Inferior parietal cortex (tissue), 1 donor: ENCODE measurements around the gene FAM131A.

Experiments
- DNase-seq: peaks from one replicate; pipeline ENCODE4 v3.0.0-alpha.2; 2016; ENCODE audit errors: extremely low spot score

FAM131A gene

DNA sequence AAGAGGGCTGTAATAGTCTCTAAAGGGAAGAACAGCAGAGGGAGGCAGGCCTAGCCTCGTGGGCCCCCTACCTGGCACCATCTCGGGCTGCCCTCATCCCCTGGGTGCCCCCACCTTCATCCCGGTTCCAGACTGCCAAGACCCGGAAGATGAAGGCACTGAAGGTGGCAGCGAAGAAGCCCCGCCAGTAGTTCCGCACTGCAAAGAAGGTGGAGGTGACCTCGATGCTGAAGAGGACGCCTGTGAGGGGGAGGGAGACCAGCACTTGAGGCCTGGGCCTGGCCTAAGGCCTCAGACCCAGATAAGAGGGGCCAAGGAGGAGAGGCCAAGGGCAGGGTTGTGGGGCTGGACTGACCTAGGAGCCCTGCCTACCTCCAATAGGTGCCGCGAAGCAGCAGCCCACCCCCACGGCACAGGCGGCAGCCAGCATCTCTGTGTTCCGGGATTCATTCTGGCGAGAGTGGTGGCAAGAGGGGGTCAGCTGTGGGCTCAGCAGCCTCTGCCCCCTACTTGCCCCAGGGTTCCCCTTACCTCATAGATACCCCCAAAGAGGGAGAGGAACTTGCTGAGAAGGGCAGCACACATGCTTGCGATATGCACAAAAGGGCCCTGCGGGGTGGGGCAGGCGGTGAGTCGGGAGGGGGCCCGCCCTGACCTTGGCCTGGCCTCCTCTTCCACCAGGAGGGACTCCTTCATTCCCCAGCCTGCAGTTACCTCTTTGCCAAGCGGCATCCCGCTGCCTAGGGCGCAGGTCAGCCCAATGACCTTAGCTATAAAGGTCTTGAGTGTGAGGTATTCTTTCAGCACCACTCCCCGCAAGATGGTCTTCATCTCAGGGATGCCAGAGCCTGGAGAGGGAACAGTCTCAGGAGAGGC lies 20.1 kb downstream of the FAM131A start:
- no peak for DNase-seq

DNA sequence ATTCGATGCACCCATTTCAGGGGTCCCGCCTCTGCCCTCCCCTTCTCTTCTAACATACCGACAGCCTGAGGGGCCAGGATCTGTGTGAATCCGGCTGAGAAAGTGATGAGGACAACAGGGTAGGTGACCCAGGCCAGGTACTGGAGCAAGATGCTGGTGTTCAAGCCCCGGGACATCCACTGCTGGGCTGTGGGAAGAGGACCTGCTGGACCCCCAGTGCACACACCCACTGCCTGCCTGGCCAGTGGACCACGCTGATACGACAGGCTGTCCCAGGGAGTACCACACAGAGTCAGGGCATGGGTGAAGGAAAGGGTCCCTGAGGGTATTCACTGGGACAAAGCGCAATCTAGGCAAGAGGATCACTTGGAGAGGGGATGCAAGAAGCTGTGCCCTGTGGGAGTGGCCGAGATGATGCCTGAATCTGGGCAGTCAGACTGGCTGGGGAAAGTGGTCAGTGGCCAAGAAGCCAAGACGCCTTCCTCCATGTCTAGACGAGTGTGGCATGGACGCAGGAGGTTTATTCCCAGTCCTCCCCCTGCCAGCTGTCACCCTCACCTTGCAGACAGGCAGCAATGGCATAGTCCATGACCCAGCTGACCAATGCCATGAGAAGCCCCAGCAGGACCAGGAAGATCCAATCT lies 20.8 kb downstream of the FAM131A start:
- DNase-seq, result no peak

DNA sequence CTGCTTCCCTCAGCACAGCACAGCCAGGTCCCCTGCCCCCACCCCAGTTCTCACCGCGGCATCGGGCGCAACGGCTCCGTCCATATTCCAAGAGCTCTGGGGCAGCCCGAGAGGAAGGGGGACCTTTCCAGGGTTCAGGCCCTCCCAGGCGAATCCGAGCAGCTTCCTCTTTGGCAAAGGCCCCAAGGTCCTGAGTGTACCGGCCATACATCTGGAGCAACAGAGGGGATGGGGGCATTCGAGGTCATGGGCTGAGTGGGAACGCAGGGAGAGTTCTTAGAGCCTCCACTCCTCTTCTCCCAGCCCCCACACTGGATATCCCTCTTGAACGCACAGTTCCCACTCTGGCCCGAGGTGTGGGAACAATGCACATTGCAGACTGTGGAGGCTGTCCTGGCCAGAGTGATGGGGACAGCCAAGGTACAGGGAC lies 21.5 kb downstream of the FAM131A start:
- no peak for DNase-seq

DNA sequence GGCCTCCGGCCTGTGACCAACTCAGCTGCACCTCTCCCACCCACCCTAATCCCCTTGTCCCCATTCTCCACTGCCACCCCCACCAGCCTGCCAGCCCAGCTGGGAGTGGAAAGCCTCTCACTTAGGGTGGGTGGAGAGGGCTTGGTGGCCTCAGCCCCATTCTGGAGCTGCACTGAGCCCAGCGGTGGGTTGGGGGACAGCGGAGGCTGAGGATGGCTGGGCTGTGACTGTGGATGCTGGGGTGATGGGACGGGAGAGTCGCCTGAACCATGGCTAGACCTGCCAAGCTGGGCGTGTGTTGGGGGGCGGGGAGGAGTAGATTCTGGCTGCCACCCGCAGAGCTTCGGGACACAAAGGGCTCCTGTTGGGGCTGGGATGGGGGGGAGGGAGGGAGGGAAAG lies 22.2 kb downstream of the FAM131A start:
- DNase-seq, result no peak

DNA sequence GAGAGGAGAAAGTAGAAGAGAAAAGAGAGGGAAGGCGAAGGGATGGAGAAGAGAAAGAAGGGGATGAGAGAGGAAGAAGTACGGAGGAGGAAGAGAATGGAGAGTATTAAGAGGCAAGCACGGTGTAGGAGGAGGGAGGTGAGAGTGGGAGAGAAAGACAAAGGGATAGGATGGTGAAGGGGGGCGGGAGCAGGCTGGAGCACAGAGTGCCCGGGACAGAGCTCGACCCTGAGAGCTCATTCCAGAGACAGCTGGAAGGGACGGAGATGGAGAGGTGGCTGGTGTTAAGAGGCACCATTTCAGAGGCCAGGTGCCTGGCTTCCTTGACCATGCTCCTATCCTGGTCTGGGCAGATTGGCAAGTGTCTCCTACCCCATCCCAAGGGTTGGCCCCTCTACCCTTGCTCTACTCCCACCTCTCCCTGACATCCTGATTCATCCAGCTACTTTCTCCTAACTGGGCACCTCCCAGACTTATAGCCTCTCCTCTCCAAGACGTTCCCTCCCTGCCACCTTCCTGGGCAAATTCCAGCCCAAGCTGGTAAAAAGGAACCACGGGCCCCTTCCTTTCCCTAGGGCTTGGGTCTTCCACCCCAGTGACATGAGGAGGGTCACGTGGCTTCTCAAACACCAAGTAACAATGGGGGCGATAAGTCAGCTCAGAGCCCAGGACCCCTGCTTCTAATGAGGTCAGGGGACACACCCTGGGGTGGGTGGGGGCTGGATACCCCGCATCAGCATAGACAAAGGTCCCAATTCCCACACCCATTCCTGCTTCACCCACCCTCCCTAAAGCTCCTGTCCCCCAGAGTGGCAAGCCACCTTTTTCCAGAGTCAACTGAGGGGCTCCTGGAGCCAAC lies 22.9 kb downstream of the FAM131A start:
- DNase-seq, result no peak

DNA sequence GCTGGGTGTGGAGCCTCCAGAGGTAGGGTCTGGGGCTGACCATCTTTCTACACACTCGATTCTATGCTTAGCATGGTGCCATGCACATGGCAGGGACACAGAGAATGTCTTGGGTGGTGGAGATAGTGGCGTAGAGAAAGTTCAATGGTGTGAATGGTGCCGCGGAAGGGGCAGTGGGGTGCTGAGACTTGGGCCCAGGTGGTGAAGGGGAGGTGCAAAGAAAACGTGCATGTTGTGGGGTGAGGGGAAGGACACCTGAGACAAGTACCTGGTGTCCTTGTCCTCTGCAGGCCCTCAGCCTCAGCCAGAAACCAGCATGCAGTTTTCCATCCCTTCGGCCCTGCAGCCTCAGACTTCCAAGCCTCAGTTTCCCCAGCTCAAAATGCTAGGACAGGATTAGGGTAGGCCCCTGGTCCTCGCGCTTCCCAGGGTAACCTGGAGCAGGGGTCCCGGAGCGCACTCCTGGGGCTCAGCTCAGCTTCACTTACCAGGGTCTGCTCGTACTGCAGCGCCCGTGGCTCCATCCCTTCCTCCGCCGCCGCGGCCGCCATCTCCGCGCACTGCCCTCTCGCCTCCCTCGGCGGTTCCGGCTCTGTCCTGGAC lies 23.6 kb downstream of the FAM131A start:
- DNase-seq, result no peak

DNA sequence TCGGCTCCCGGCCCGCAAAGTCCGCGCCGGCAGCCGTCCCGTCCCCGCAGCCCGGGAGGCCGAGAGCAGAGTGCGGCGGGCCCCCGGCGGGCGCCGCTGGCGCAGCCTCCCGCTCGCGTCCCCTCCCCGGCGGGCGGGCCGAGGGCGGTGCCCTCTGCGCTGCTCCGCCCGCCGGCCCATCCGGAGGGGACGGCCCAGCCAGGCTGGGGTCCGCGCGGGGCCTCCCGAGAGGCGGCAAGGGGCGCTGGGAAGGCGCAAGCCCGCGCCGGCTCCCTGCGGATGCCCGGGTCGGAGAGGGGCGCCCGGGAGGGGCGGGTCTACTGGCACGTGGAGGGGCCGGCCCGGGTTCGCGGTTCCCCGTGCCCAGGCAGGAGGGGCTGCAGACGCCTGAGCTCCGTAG lies 24.1 kb downstream of the FAM131A start, which contains the start of the genes CLCN2 and POLR2H:
Gene CLCN2, minus strand, starts transcription at position 74 of the 400 bp plus-strand sequence. CDS start 126 bp downstream, outside the sequence.
Gene POLR2H, plus strand, starts transcription at position 179 of the 400 bp plus-strand sequence. CDS start 1,783 bp downstream, outside the sequence.
- peak; percentile 59 for DNase-seq

DNA sequence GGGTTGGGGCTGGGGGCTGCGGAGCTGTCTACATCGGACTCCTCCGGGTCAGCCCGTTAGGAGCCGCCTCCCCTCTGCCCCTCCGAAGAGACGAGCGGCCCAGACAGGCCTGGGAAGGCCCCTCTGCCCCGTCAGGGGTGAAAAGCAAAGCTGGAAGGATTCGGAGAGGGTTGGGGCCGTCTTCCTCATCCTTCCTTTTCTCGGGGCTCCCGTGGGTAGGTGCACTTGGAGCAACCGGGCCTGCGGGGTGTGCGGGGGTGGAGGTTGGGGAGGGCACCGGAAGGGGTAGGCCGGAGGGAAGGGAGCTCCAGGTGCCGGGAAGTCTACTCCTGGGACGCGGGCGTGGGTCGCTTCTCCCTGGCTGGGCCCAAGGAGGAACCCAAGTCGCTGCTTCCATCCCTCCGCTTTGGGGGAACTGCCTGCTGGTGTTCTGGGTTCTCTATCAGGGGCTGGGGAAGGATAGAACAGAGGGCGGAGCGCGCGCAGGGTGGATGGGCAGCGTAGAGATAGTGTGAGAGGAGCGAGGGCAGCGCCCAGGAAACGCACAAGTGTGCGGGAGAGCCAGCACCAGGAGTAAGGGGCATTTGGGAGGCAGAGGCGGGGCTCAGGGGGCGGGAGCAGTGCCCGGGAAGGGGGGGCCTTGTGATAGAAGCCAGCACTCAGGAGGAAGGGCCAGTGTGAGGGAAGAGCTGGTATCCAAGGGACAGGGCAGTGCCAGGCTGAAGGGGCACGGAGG lies 24.7 kb downstream of the FAM131A start:
- DNase-seq, result no peak

DNA sequence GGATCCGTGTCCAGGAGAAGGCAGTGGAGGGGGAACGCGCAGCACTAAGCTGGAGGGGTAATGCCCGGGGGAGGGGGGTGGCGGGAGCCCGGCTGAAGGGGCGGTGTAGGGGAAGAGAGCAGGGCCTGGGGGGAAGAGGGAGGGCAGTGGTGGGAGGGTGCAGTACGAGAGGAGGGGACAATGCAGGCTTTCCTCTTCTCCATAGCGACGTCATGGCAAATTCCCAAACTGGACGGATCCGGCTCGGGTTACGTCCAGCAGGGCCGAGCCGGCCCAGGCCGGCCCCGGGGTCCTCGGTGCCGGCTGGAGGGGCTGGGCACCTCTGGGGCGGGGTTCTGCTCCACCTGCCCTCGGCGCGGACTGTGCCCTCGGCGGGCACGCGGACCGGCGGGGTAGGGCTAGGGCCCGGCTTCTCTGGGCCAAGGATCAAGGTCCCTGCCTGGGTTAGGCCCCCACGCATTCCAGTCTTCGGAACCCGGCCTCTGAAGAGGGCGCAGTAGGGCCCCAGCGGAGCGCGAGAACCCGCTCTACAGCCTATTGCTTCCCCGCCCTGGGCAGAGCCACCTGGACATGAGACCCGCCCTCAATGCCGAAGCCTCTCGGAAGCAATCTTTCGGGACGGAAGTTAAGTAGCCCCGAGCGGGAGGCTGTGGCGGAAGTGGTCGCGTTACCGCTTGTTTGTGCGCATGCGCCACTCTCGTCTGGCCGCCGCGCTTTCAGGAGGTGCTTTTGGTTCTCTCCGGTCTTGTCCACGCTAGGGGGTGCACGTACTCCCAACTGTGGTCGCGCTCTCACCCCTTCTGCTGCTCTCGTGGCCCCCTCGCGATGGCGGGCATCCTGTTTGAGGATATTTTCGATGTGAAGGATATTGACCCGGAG lies 25.5 kb downstream of the FAM131A start:
- DNase-seq, result peak; percentile 96

DNA sequence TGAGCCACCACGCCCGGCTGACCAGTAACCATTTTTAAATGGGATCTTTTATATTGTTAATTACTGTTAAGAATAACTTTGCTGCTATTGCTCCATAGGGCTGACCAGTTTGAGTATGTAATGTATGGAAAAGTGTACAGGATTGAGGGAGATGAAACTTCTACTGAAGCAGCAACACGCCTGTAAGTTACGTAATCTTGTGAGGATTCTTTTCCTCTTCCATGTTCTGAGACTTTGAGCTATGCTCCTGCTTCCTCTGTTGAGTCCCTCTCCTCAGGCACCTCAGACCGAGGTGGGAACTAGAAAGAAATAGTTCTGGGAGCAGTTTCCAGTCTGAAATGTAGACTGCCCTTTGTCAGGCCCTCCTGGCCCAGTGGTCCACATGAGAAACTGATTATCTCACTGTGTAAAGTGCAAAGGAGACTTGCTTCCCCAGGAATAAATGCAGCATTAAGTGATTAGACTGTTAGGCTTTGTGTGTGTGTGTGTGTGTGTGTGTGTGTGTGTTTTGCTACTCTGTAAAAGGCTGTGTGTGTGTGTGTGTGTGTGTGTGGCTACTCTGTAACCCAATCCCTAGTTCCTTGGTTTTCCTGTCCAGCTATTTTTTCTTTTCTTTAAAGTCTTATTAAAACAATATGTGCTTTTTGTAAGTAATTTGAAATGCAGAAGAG lies 29.4 kb downstream of the FAM131A start:
- DNase-seq, result no peak

DNA sequence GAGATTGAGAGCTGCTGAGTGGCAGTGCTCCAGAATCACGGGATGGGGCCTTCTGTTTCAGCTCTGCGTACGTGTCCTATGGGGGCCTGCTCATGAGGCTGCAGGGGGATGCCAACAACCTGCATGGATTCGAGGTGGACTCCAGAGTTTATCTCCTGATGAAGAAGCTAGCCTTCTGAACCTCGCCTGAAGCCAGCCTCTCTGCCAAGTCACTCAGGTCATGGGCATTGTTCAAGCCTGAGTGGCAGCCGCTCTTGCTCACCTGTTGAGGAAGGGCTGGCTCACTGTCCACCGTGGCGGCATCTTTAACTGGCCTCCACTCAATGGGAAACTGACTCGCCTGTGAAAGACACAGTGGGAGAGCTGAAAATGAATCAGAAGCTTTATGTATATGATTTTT lies 30.7 kb downstream of the FAM131A start:
- no peak for DNase-seq

DNA sequence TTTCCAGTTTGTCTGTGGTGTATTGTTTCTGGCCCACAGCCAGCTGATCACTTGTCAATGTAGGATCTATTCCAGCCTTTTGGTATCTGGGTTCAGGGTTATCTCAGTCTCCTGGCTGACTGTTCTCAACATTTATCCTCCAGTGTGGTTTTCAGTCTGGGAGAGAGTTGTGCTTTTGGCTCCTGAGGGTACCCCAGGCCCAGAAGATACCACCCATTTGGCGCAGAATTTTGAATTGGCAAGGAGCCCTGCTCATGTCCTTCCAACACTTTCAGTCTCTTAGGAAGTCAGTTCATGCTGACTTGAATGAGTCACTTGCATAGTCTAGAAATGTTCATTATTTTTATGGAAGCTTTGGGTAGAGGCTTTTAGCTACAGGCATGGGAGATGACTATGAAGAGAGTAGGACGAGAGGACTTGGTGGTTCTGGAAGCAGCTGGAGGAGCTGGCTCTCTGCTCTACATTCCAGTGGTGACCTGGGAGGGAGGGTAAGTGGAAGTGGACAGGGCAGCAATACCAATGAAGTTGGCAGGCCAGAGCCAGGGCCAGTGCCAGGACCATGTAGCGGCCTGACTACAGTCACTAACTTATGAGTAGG lies 31.3 kb downstream of the FAM131A start:
- no peak for DNase-seq

DNA sequence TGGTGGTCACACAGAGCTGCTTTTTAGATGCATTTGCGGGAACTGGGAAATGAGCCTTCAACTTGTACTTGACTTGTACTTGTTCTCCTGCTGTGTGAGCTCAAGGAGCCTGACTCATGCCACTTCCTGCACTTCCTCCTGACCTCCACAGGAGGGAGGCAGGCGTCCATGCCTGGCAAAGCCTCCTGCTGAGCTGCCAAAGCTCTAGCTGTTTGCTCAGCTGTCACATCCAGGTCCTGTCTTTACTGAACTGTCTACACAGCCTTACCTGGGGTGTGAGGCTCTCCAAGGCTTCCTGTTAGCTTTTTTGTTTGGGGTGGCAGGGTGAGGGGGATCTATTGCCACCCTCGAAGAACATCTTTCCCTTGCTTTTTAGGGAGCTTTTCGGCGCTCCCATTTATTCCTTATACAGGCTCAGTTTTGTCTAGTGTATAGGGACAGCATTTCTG lies 34.2 kb downstream of the FAM131A start:
- peak; percentile 84 for DNase-seq

DNA sequence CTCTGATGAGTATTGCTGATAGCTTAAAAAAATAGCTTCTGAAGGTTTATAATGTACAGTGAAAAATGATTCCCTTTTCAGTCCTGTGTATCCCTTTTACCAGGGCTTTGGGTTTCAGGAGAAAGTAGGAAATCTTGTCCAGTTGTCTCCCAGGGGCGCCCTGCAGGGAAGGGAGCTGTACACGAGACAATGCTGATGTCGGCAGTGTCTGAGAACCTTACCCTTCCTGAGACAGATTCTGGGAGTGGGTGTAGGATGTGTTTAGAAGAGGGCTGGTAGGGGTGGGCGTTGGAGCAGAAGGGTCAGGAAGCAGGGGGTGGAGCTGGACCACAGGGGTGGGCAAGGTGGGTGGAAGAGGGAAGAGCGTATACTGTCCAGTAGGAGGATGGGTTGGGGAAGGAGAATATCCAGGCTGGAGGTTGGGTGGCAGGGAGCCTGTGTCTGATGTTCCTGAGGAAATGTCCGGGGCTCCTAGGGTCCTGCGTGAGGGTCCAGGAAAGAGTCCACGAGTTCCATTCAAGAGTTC lies 35.0 kb downstream of the FAM131A start:
- no peak for DNase-seq

DNA sequence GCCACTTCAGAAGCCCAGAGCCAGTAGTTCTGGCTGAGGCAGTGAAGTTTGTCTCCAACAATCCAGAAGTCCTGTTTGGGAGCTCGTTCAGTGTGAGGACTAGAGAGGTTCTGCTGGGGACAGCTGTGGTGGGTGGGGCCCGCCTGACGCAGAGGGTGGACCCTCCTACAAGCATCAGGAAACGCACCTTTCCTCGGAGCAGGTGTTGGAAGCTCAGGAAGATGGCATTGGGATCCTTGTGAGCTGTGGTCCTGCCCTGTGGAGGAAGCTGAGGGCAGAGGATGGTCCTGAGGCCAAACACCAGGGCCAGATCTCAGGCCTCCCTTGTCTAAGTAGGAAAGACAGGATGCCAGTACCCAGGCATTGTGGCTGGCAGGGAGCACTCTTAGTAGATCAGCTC lies 35.5 kb downstream of the FAM131A start:
- no peak for DNase-seq

DNA sequence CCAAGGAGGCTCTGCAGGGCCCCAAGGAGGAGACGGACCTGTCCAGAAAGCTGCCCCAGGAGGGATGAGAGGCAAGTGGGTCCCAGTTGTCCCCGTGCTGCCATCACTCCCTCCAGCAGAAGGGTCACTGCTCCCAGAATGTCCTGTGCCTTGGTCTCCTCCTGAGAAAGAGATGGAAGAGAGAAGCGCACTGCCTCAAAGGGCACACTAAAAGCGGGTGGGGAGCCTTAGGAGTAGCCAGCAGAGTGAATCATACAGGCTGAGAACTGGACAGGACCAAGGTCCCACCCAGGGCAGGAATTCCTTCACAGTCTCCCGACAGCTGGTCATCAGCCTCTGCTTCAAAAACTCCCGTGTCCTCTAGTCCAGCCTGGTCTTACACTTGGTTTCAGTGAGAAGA lies 36.0 kb downstream of the FAM131A start:
- no peak for DNase-seq

DNA sequence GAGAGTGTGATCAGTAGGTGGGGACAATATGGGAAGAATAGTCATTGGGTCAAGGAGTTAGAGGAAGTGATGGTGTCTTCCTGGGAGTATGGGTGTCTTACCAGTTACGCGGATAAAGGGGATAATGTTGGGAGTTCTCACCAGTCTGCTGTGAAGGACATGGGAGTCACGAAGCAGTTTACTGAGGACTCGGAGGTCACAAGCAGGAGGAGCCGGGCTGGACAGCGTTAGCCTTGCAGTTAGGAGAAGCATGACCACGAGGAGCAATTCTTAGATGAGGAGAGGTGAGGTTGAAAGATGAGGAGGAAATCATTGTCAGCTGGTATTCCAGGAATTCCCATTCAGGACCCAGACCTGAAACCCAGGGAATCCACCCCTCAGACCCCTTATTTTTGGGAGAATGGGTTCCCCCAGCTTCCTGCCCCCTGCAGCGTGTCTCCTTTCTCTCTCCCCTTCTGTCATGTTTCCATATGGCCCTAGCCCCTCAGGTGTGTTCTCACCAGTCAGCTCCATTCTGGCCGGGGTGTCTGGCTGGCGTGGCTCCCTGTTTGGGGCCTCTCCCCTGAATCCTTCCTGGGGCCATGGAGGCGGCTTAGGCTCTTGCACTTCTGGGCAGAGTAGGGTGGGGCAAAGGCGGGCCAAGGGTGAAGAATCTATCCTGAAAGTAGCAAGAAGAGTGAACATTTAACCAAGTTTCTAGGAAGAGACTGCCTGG lies 38.5 kb downstream of the FAM131A start:
- DNase-seq, result no peak

DNA sequence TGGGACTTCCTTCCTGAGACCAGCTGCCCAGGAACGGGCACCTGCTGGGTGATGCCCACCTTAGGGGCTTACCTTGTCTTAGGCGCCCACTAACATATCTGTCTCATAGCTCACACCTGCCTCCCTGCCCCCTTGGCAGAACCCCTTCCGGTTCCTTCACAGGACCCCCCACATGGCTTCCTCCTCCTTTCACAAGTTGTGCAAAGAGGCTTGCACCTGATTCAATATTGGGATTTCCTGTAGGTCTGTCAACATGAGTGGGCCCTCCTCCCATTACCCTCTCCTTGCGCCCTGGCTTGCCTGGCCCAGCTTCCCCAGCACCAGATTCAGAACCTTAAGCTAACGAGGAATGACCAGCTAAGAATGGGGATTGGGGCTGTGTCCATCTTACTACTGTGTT lies 40.0 kb downstream of the FAM131A start:
- DNase-seq, result no peak
